Panc1 (cell line): ENCODE data around the gene VPS45. TPM values are rescaled to one million over a fixed set of nuclear protein-coding genes. Genes with fewer than 3 reads are reported as not detected.

ENCODE experiments used
- ATAC-seq: fragments of 200-7000 bp; cut with Tn5 transposase; 2 replicates; pipeline ENCODE4 v1.9.1; 2020; ENCODE audit warnings: mild to moderate bottlenecking, moderate library complexity
- BruUV-seq: library from RNA; stranded (reverse); fragments of 400-500 nt; replicated peaks from 2 replicates; lab custom pipeline; 2021; lab: Mats Ljungman, UMichigan
- CTCF ChIA-PET: fragments of 300-600 bp; sonication (Branson Sonifier 250); formaldehyde crosslinking; loops from one replicate; lab custom pipeline; 2022; ENCODE audit warnings: antibody characterized with exemption; lab: Charles Lee
- POLR2A ChIA-PET: fragments of 300-600 bp; sonication (Branson Sonifier 250); formaldehyde crosslinking; loops from one replicate; lab custom pipeline; 2022; ENCODE audit warnings: antibody characterized with exemption; lab: Charles Lee
- DNase-seq: peaks from one replicate; pipeline ENCODE4 v3.0.0-alpha.2; 2010; ENCODE audit warnings: low read depth, low spot score
- H3K27ac ChIP-seq: 2 replicates; pipeline ENCODE4 v1.5.1; 2011; ENCODE audit warnings: mild to moderate bottlenecking, low read length, inconsistent platforms
- H3K27me3 ChIP-seq: fragments of 200-500 bp; sonication (Bioruptor generic); 2 replicates; pipeline ENCODE4 v1.6.0; 2014; ENCODE audit warnings: low read length, inconsistent platforms; ENCODE audit not compliant: control insufficient read depth, insufficient read depth
- H3K36me3 ChIP-seq: fragments of 200-500 bp; sonication (Bioruptor generic); 2 replicates; pipeline ENCODE4 v1.5.1; 2014; ENCODE audit warnings: inconsistent platforms, mild to moderate bottlenecking, low read length, moderate library complexity; ENCODE audit not compliant: control insufficient read depth, insufficient read depth
- H3K4me1 ChIP-seq: 2 replicates; pipeline ENCODE4 v1.5.1; 2011; ENCODE audit warnings: inconsistent platforms, mild to moderate bottlenecking, low read length, moderate library complexity; ENCODE audit not compliant: control insufficient read depth, insufficient read depth
- H3K4me3 ChIP-seq, 2 experiments: 2 replicates each; pipeline ENCODE4 v1.5.1; 2011 to 2012; ENCODE audit warnings: low read depth in 2 of 2, low read length in 2 of 2, mild to moderate bottlenecking in 2 of 2, inconsistent platforms in 1 of 2, moderate library complexity in 1 of 2
- H3K9me3 ChIP-seq: fragments of 200-500 bp; sonication (Bioruptor generic); 2 replicates; pipeline ENCODE4 v1.5.1; 2014; ENCODE audit warnings: low read depth, mild to moderate bottlenecking, inconsistent platforms, low read length, moderate library complexity; ENCODE audit not compliant: control insufficient read depth, insufficient read depth
- CTCF ChIP-seq: fragments of 450-650 bp; IDR thresholded peaks from 2 replicates; pipeline ENCODE4 v1.5.1; 2017; ENCODE audit warnings: mild to moderate bottlenecking
- POLR2AphosphoS5 ChIP-seq: IDR thresholded peaks from 2 replicates; pipeline ENCODE4 v1.6.1; 2012; ENCODE audit warnings: mild to moderate bottlenecking, low read depth, low read length, moderate library complexity
- REST ChIP-seq, 2 experiments: IDR thresholded peaks; 2 replicates each; pipeline ENCODE4 v1.6.1; 2011 to 2012; ENCODE audit warnings: low read depth in 2 of 2, control low read depth in 1 of 2, low read length in 1 of 2, mild to moderate bottlenecking in 1 of 2, moderate library complexity in 1 of 2; ENCODE audit not compliant: insufficient read depth in 1 of 2
- SIN3A ChIP-seq: IDR thresholded peaks from 2 replicates; pipeline ENCODE4 v1.6.1; 2012; ENCODE audit warnings: low read depth, mild to moderate bottlenecking, low read length, moderate library complexity, borderline replicate concordance; ENCODE audit not compliant: insufficient read depth
- TCF7L2 ChIP-seq: IDR thresholded peaks from 2 replicates; pipeline ENCODE4 v1.6.1; 2011; ENCODE audit warnings: mild to moderate bottlenecking, low read depth, low read length, inconsistent platforms
- in situ Hi-C: cut with HindIII; loops from 2 replicates; pipeline ENCODE4 v1.10.0; 2016; ENCODE audit warnings: low sequenced_read_pairs, low pct_unique_long_range_greater_than_20kb
- intact Hi-C: fragments of 100-400 bp; cut with micrococcal nuclease; formaldehyde crosslinking; loops from one replicate; pipeline ENCODE4 v1.10.0; 2022; ENCODE audit not compliant: unreplicated experiment
- total RNA-seq: library from RNA; stranded (reverse); gene quantifications from one replicate; pipeline ENCODE4 v1.2.1, GENCODE V29; 2021; ENCODE audit not compliant: unreplicated experiment

VPS45 gene
- total RNA-seq, 1 experiment from 2014 or later = 24.9 TPM

- peak overlapping the region; percentile 89 to 92 for H3K4me3 ChIP-seq
- intact Hi-C loops (loop anchor here (10.0 kb wide), 1 partner anchor 172 kb away; the partner anchor contains the start of gene BOLA1), in situ Hi-C loops (no loop called here)
- H3K9me3 ChIP-seq = no peaks in the 10 kb centered on the region
- ChIA-PET POLR2A (interaction anchor here (0.6 kb wide), 1 partner anchor 1163 kb away, joined by 3 read pairs; no protein-coding TSS in a partner anchor), CTCF (no interaction called here)
- no peaks in the 10 kb centered on the region for H3K27me3 ChIP-seq
- H3K27ac ChIP-seq = peak overlapping the region; percentile 99
- no peak for ATAC-seq
- TF ChIP-seq SIN3A = no peak
- no peak for TF ChIP-seq TCF7L2
- TF ChIP-seq CTCF = no peak
- TF ChIP-seq POLR2AphosphoS5 = no peak
- no peak for TF ChIP-seq REST (IDR thresholded peaks at IDR 0.05; ENCODE audit: insufficient read depth in 1 of 2, low read depth in 2 of 2, low read length in 1 of 2)
- DNase-seq = no peak
- peaks cover 10% of the 10 kb centered on the region for H3K36me3 ChIP-seq
- no TSS peak for BruUV-seq
- H3K4me1 ChIP-seq = peaks cover 15% of the 10 kb centered on the region; the same call in 1 of the 2 replicates
These were observed 1.2 kb upstream of the VPS45 start for GRCh38 chr1:150066328-150066727.

- peak overlapping the region; percentile 99 for H3K27ac ChIP-seq
- peaks cover 10% of the 10 kb centered on the region for H3K36me3 ChIP-seq
- H3K27me3 ChIP-seq = no peaks in the 10 kb centered on the region
- DNase-seq (no peak), ATAC-seq (peak; percentile 74)
- TF ChIP-seq TCF7L2 (peak; percentile 45; the same call in 1 of the 2 replicates), REST (IDR thresholded peaks at IDR 0.05; ENCODE audit: insufficient read depth in 1 of 2, low read depth in 2 of 2, low read length in 1 of 2) (no peak)
- POLR2A ChIA-PET = no interaction called here
- peaks cover 10% of the 10 kb centered on the region; the same call in 1 of the 2 replicates for H3K4me1 ChIP-seq
- intact Hi-C loops = loop anchor here (10.0 kb wide), 1 partner anchor 172 kb away; the partner anchor contains the start of gene BOLA1
- H3K9me3 ChIP-seq = no peaks in the 10 kb centered on the region
- TSS peak; percentile 86 for BruUV-seq
- CTCF ChIA-PET = no interaction called here
- in situ Hi-C loops = no loop called here
- peak overlapping the region; percentile 89 to 92 for H3K4me3 ChIP-seq
These were observed 765 bp upstream of the VPS45 start for GRCh38 chr1:150066838-150067183.
